GM23338 (cell line): Measurements from ENCODE around the gene CCL27.

Source experiments
- EZH2 ChIP-seq: fragments of 200-600 bp; sonication (generic); IDR thresholded peaks from one replicate; pipeline ENCODE4 v1.8.0; 2017; ENCODE audit warnings: antibody characterized with exemption, mild to moderate bottlenecking, low read depth; ENCODE audit not compliant: unreplicated experiment
- EZH2phosphoT487 ChIP-seq: fragments of 200-600 bp; sonication (generic); IDR thresholded peaks from one replicate; pipeline ENCODE4 v1.8.1; 2018; ENCODE audit warnings: antibody characterized with exemption; ENCODE audit not compliant: unreplicated experiment
- POLR2AphosphoS5 ChIP-seq: IDR thresholded peaks from 2 replicates; pipeline ENCODE4 v1.6.1; 2016; ENCODE audit warnings: antibody characterized with exemption, low read depth
- TF ChIP-seq, protein P1 (sequence below), 2 experiments: fragments of 200-600 bp in 1 of 2; sonication (generic) in 1 of 2; conservative IDR thresholded peaks; 2 replicates each; pipeline versions ENCODE4 v1.5.1 to v1.6.1; 2016 to 2017; ENCODE audit warnings: antibody characterized with exemption in 2 of 2, low read depth in 2 of 2, mild to moderate bottlenecking in 2 of 2, moderate library complexity in 1 of 2

DNA sequence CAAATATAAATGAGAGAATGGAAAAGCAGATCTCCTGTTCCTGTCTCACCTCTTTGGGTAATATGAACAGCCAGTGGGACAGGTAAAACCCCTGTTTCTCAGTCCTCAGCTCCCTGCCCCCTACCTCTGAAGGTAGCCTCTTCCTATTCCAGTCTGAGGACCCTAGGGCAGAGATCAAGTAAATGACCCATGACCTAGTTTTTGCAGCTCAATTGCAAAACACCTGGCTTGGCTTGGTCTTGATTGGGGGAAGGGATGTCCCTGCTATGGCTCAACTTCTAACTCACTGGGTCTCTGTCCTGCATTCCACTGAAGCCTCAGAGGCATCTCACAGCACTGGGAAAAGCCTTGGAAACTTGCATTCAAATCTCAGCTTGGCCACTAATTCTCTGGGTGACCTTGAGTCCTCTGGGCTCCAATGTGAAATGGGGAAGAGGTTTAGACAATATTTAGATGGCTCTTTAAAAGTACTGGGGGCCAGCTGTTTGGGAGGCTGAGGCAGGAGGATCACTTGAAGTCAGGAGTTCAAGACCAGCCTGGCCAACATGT, 17.6 kb downstream of the CCL27 start:
- TF ChIP-seq, protein P1, sequence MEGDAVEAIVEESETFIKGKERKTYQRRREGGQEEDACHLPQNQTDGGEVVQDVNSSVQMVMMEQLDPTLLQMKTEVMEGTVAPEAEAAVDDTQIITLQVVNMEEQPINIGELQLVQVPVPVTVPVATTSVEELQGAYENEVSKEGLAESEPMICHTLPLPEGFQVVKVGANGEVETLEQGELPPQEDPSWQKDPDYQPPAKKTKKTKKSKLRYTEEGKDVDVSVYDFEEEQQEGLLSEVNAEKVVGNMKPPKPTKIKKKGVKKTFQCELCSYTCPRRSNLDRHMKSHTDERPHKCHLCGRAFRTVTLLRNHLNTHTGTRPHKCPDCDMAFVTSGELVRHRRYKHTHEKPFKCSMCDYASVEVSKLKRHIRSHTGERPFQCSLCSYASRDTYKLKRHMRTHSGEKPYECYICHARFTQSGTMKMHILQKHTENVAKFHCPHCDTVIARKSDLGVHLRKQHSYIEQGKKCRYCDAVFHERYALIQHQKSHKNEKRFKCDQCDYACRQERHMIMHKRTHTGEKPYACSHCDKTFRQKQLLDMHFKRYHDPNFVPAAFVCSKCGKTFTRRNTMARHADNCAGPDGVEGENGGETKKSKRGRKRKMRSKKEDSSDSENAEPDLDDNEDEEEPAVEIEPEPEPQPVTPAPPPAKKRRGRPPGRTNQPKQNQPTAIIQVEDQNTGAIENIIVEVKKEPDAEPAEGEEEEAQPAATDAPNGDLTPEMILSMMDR (conservative IDR thresholded peaks at IDR 0.05; ENCODE audit: low read depth in 2 of 2), result no peak
- TF ChIP-seq POLR2AphosphoS5 (no peak), EZH2 (no peak), EZH2phosphoT487 (no peak)
